HG02623 (cell line): ENCODE data around the gene LCN2.
"Not testable (repeated sequence)": the region's sequence is repeated elsewhere in the genome, so short reads cannot be mapped to it uniquely, and the experiment has no call there.

Experiments used
- ATAC-seq: cut with Tn5 transposase; IDR thresholded peaks from one replicate; pipeline ENCODE4 v1.9.1; 2021; ENCODE audit warnings: moderate library complexity; ENCODE audit not compliant: unreplicated experiment

Gene LCN2

GRCh38 chr9:128149001-128149701 is at the start of gene LCN2:
Gene LCN2 (plus strand): TSS chr9:128149453. CDS start chr9:128149526, 73 bp downstream.
- no peak for ATAC-seq

- ATAC-seq, result no peak
Observed at GRCh38 chr9:128099932-128100491, 49.2 kb upstream of the LCN2 start.

- no peak for ATAC-seq
Observed at GRCh38 chr9:128100581-128100980, 48.7 kb upstream of the LCN2 start.

GRCh38 chr9:128101231-128101661 is 48.0 kb upstream of the LCN2 start:
- no peak for ATAC-seq

- no peak for ATAC-seq
Observed at GRCh38 chr9:128101690-128102089, 47.6 kb upstream of the LCN2 start.

GRCh38 chr9:128102196-128102595 is 47.1 kb upstream of the LCN2 start:
- ATAC-seq, result no peak

- no peak for ATAC-seq
Observed at GRCh38 chr9:128102861-128103588, 46.2 kb upstream of the LCN2 start.

- no peak for ATAC-seq
Observed at GRCh38 chr9:128103589-128103962, 45.7 kb upstream of the LCN2 start.

GRCh38 chr9:128104171-128104618 is 45.1 kb upstream of the LCN2 start:
- ATAC-seq, result no peak

GRCh38 chr9:128105538-128106175 is 43.6 kb upstream of the LCN2 start:
- no peak for ATAC-seq

- no peak for ATAC-seq
Observed at GRCh38 chr9:128106181-128106939, 42.9 kb upstream of the LCN2 start.

GRCh38 chr9:128106940-128107467 is 42.2 kb upstream of the LCN2 start:
- no peak for ATAC-seq

- ATAC-seq, result no peak
Observed at GRCh38 chr9:128107468-128108268, 41.6 kb upstream of the LCN2 start.

- no peak for ATAC-seq
Observed at GRCh38 chr9:128108269-128109049, 40.8 kb upstream of the LCN2 start.

- no peak for ATAC-seq
Observed at GRCh38 chr9:128109050-128109709, 40.1 kb upstream of the LCN2 start.

- not testable (repeated sequence) for ATAC-seq
Observed at GRCh38 chr9:128111726-128112125, 37.5 kb upstream of the LCN2 start.

- ATAC-seq, result no peak
Observed at GRCh38 chr9:128113526-128114325, 35.5 kb upstream of the LCN2 start.
